Tibial nerve (tissue), 4 donors: ENCODE results near the gene ARHGEF19.

ENCODE experiments used
- CTCF ChIP-seq, 5 experiments: fragments of 200-600 bp in 3 of 5; fragments of 450-650 bp in 2 of 5; sonication (generic) in 3 of 5; IDR thresholded peaks; one replicate each; pipeline ENCODE4 v1.5.1; 2016 to 2019; ENCODE audit warnings: antibody characterized with exemption in 5 of 5, mild to moderate bottlenecking in 3 of 5, moderate library complexity in 2 of 5
- EP300 ChIP-seq, 2 donors: sonication (generic); formaldehyde crosslinking; IDR thresholded peaks; one replicate each; pipeline ENCODE4 v1.6.1; 2017; ENCODE audit warnings: antibody characterized with exemption in 2 of 2, mild to moderate bottlenecking in 1 of 2
- POLR2A ChIP-seq, 2 donors: fragments of 450-650 bp; IDR thresholded peaks; one replicate each; pipeline ENCODE4 v1.6.1; 2017; ENCODE audit warnings: antibody characterized with exemption in 2 of 2, mild to moderate bottlenecking in 2 of 2, moderate library complexity in 2 of 2

DNA sequence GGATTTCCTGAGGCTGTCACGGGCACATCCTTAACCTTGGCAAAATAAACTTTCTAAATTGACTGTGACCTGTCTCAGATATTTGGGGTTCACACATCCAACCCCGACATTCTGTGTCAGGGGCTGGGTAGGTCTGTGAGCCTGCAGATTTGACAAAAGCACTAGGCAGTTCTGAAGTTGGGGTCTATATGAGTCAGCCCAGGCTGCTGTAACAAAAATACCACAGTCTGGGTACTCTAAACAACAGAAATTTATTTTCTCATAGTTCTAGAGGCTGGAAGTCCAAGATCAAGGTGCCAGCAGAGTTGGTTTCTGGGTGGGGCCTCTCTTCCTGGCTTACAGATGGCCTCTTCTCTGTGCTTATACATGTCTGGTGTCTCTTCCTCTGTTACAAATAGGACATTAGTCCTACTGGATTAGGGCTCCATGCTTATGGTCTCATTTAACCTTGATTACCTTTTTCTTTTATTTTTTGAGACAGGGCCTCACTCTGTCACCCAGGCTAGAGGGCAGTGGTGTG, 27.6 kb upstream of the ARHGEF19 start:
- no peak for TF ChIP-seq CTCF (IDR thresholded peaks at IDR 0.05)
- no peak for TF ChIP-seq POLR2A (IDR thresholded peaks at IDR 0.05)
- no peak for TF ChIP-seq EP300 (IDR thresholded peaks at IDR 0.05)
